Transverse colon (tissue), 4 donors: Measurements from ENCODE around the gene RAPGEF6. TPM values are rescaled to one million over a fixed set of nuclear protein-coding genes. Genes with fewer than 3 reads are reported as not detected.
"Not testable (repeated sequence)": the region's sequence is repeated elsewhere in the genome, so short reads cannot be mapped to it uniquely, and the experiment has no call there.

Experiments
- DNase-seq: peaks from one replicate; pipeline ENCODE4 v3.0.0-alpha.2; 2019
- H3K27ac ChIP-seq, 4 donors: fragments of 200-600 bp; sonication (generic); 2 replicates each; pipeline ENCODE4 v1.5.1; 2016 to 2018; ENCODE audit warnings: inconsistent platforms in 4 of 4
- H3K27me3 ChIP-seq: fragments of 200-600 bp; sonication (generic); 2 replicates; pipeline ENCODE4 v1.5.1; 2017; ENCODE audit warnings: inconsistent platforms
- H3K36me3 ChIP-seq, 4 donors: fragments of 200-600 bp; sonication (generic); 2 replicates each; pipeline ENCODE4 v1.5.1; 2017 to 2019; ENCODE audit warnings: inconsistent platforms in 4 of 4
- H3K4me1 ChIP-seq, 4 donors: fragments of 200-600 bp; sonication (generic); 2 replicates each; pipeline ENCODE4 v1.5.1; 2017 to 2020; ENCODE audit warnings: inconsistent platforms in 4 of 4
- H3K4me3 ChIP-seq, 4 donors: fragments of 200-600 bp; sonication (generic); 1 replicate in 1 of 4; 2 replicates in 3 of 4; pipeline versions ENCODE4 v1.5.1 to v1.6.1; 2017 to 2019; ENCODE audit warnings: inconsistent platforms in 4 of 4
- H3K9me3 ChIP-seq, 2 donors: fragments of 200-600 bp; sonication (generic); 2 replicates each; pipeline ENCODE4 v1.5.1; 2017 to 2019; ENCODE audit warnings: inconsistent platforms in 2 of 2
- EP300 ChIP-seq: sonication (generic); formaldehyde crosslinking; IDR thresholded peaks from one replicate; pipeline ENCODE4 v1.6.1; 2017; ENCODE audit warnings: antibody characterized with exemption, low read depth
- POLR2A ChIP-seq: fragments of 450-650 bp; IDR thresholded peaks from one replicate; pipeline ENCODE4 v1.6.1; 2016; ENCODE audit warnings: antibody characterized with exemption, mild to moderate bottlenecking, moderate library complexity
- POLR2AphosphoS5 ChIP-seq, 3 donors: sonication (generic); formaldehyde crosslinking; IDR thresholded peaks; one replicate each; pipeline ENCODE4 v1.6.1; 2016; ENCODE audit warnings: antibody characterized with exemption in 3 of 3
- WGBS, 2 donors: methylation state at CpG; one replicate each; pipeline ENCODE4 v1.1.5; 2018; ENCODE audit warnings: low coverage in 1 of 2; 5-methylcytosine and 5-hydroxymethylcytosine counted together
- in situ Hi-C, 4 donors: fragments of 200-750 bp; cut with MboI; loops; one replicate each; pipeline versions ENCODE4 v1.15.0 to v1.15.1; 2017; ENCODE audit warnings: low sequenced_read_pairs in 3 of 4, low pct_ligation_motif_present in 1 of 4, low pct_unique_long_range_greater_than_20kb in 1 of 4
- intact Hi-C: fragments of 100-400 bp; cut with DNase I; formaldehyde crosslinking; loops from one replicate; pipeline ENCODE4 v1.15.1; 2023; ENCODE audit warnings: low total_unique reads
- total RNA-seq, 4 donors: library from RNA; depleted of rRNA; stranded (reverse); fragments of >200 nt; gene quantifications; one replicate each; pipeline ENCODE4 v1.1.0, GENCODE V29; 2016
- TF ChIP-seq, protein P1 (sequence below), 5 experiments: fragments of 200-600 bp in 3 of 5; fragments of 450-650 bp in 2 of 5; sonication (generic) in 3 of 5; IDR thresholded peaks; 1 replicate in 2 of 5; 2 replicates in 3 of 5; pipeline ENCODE4 v1.5.1; 2016 to 2017; ENCODE audit warnings: antibody characterized with exemption in 5 of 5, inconsistent platforms in 3 of 5, mild to moderate bottlenecking in 2 of 5, moderate library complexity in 1 of 5

Gene RAPGEF6
- total RNA-seq, 4 donors from 2014 or later = 21.3 to 40.3 (median 35.9) TPM

- H3K4me1 ChIP-seq = no peaks in the 10 kb centered on the region
- DNase-seq = no peak
- H3K27ac ChIP-seq = no peak overlapping the region
- intact Hi-C loops = no loop called here
- H3K36me3 ChIP-seq = peaks cover 0 to 22% (median 3%) of the 10 kb centered on the region in 4 donors
- WGBS, 2 donors = 95 to 100% methylated on average over 4 to 5 of the region's 5 CpGs
- in situ Hi-C loops = no loop called here
- H3K27me3 ChIP-seq = no peaks in the 10 kb centered on the region
- H3K9me3 ChIP-seq = no peaks in the 10 kb centered on the region
- TF ChIP-seq, protein P1, sequence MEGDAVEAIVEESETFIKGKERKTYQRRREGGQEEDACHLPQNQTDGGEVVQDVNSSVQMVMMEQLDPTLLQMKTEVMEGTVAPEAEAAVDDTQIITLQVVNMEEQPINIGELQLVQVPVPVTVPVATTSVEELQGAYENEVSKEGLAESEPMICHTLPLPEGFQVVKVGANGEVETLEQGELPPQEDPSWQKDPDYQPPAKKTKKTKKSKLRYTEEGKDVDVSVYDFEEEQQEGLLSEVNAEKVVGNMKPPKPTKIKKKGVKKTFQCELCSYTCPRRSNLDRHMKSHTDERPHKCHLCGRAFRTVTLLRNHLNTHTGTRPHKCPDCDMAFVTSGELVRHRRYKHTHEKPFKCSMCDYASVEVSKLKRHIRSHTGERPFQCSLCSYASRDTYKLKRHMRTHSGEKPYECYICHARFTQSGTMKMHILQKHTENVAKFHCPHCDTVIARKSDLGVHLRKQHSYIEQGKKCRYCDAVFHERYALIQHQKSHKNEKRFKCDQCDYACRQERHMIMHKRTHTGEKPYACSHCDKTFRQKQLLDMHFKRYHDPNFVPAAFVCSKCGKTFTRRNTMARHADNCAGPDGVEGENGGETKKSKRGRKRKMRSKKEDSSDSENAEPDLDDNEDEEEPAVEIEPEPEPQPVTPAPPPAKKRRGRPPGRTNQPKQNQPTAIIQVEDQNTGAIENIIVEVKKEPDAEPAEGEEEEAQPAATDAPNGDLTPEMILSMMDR (IDR thresholded peaks at IDR 0.05) = no peak
- TF ChIP-seq EP300 (no peak), POLR2AphosphoS5 (IDR thresholded peaks at IDR 0.05) (no peak), POLR2A (no peak)
- H3K4me3 ChIP-seq = no peak overlapping the region
Observed at GRCh38 chr5:131682175-131682574, 47.1 kb upstream of the RAPGEF6 start.

DNA sequence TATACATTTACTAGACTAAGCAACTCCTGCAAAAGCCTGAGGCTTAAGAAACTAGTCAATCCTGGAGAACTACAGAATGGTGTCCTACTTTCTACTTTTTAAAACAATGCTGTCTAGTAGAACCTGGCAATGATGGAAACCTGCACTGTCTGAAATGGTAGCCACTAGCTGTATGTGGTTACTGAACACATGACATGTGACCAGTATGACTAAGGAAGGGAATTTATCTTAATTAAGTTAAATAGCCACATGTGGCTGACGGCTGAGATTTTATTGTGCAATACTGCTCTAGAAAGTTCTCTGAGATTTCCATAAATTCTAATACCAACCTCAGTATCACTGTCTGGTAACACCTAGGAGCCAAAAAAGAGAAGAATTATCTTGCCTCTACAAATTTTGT is 44.9 kb upstream of the RAPGEF6 start:
- Histone ChIP-seq H3K27me3 (no peaks in the 10 kb centered on the region), H3K27ac (no peak overlapping the region), H3K9me3 (no peaks in the 10 kb centered on the region), H3K36me3 (peaks cover 0 to 40% (median 11%) of the 10 kb centered on the region in 4 donors), H3K4me3 (no peak overlapping the region), H3K4me1 (no peaks in the 10 kb centered on the region)
- WGBS, 2 donors = 43 to 45% methylated on average over 1 of the region's 1 CpG
- in situ Hi-C loops = no loop called here
- TF ChIP-seq POLR2A = no peak
- TF ChIP-seq, protein P1 (IDR thresholded peaks at IDR 0.05) = no peak
- no peak for TF ChIP-seq EP300
- no peak for TF ChIP-seq POLR2AphosphoS5 (IDR thresholded peaks at IDR 0.05)
- intact Hi-C loops = no loop called here
- DNase-seq = no peak

- H3K4me3 ChIP-seq, H3K9me3 ChIP-seq, intact Hi-C loops, in situ Hi-C loops, DNase-seq, H3K27me3 ChIP-seq, H3K27ac ChIP-seq, H3K4me1 ChIP-seq: not testable (repeated sequence)
- peaks cover 0 to 37% (median 14%) of the 10 kb centered on the region in 4 donors for H3K36me3 ChIP-seq
- 93% methylated on average over 10 of the region's 10 CpGs; no CpG with 5 or more reads in 1 of the 2 donors for WGBS, 2 donors
Observed at GRCh38 chr5:131678273-131678672, 43.2 kb upstream of the RAPGEF6 start.

DNA sequence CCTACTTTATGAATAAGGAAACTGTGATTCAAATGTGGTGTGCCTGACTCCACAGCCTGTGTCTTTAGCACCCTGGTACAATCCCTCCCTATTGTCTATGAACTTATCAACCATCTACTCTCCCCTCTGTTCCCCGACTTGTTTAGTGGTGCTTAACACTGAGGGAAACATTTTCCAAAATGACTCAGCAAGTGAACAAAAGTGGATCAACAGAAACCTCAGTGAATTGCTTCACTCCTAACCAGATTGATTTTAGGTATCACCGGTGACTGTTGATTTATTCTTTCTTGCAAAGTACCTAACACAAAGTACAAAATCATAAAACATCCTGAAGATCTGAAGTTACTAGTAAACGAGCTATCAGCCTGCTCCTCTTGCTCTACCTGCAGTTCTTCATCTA is 42.1 kb upstream of the RAPGEF6 start:
- in situ Hi-C loops (no loop called here), intact Hi-C loops (loop anchor here (2.0 kb wide), 1 partner anchor 54 kb away; no protein-coding TSS in a partner anchor)
- H3K27me3 ChIP-seq = no peaks in the 10 kb centered on the region
- H3K36me3 ChIP-seq = peaks cover 0 to 37% (median 14%) of the 10 kb centered on the region in 4 donors
- TF ChIP-seq, protein P1 (IDR thresholded peaks at IDR 0.05) = no peak
- no peak for TF ChIP-seq POLR2A
- TF ChIP-seq EP300 = no peak
- TF ChIP-seq POLR2AphosphoS5 (IDR thresholded peaks at IDR 0.05) = no peak
- H3K9me3 ChIP-seq = no peaks in the 10 kb centered on the region
- WGBS, 2 donors = 79 to 81% methylated on average over 3 of the region's 3 CpGs
- H3K27ac ChIP-seq = no peak overlapping the region
- H3K4me3 ChIP-seq = no peak overlapping the region
- DNase-seq = no peak
- H3K4me1 ChIP-seq = peaks cover 6 to 18% (median 9%) of the 10 kb centered on the region in 4 donors

- 64 to 65% methylated on average over 6 of the region's 6 CpGs for WGBS, 2 donors
- Histone ChIP-seq H3K9me3 (no peaks in the 10 kb centered on the region), H3K27me3 (no peaks in the 10 kb centered on the region), H3K27ac (peak overlapping the region; percentile 69 to 78 (median 76)), H3K4me3 (no peak overlapping the region), H3K36me3 (peaks cover 0 to 57% (median 13%) of the 10 kb centered on the region in 4 donors), H3K4me1 (peaks cover 9 to 31% (median 18%) of the 10 kb centered on the region in 4 donors)
- in situ Hi-C loops (no loop called here), intact Hi-C loops (no loop called here)
- no peak for DNase-seq
- TF ChIP-seq POLR2A = no peak
Observed at GRCh38 chr5:131672776-131673175, 37.7 kb upstream of the RAPGEF6 start.
